ENCODE results near the gene WBP2. TPM values are rescaled to one million over a fixed set of nuclear protein-coding genes. Genes with fewer than 3 reads are reported as not detected.
A peak's percentile ranks its signal among the peaks of the same experiment; 100 is the strongest.
"Not testable (repeated sequence)": the region's sequence is repeated elsewhere in the genome, so short reads cannot be mapped to it uniquely, and the experiment has no call there.

WBP2 gene
- total RNA-seq, 1 donor from 2014 or later = 37.5 TPM

DNA sequence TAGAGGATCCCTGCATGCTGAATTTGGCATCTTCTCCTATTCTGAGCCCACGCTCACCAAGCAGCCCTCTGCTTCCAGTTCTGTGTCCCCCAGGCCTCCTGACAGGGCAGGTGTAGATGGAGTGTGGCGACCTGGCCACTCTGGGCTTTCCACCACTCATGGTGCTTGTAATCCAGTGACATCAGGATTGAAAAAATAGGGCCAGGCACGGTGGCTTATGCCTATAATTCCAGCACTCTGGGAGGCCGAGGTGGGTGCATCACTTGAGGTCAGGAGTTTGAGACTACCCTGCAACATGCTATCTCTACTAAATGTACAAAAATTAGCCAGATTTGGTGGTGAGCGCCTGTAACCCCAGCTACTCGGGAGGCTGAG lies 41.1 kb downstream of the WBP2 start:
- DNase-seq (ENCODE audit: low read depth) = no peak

DNA sequence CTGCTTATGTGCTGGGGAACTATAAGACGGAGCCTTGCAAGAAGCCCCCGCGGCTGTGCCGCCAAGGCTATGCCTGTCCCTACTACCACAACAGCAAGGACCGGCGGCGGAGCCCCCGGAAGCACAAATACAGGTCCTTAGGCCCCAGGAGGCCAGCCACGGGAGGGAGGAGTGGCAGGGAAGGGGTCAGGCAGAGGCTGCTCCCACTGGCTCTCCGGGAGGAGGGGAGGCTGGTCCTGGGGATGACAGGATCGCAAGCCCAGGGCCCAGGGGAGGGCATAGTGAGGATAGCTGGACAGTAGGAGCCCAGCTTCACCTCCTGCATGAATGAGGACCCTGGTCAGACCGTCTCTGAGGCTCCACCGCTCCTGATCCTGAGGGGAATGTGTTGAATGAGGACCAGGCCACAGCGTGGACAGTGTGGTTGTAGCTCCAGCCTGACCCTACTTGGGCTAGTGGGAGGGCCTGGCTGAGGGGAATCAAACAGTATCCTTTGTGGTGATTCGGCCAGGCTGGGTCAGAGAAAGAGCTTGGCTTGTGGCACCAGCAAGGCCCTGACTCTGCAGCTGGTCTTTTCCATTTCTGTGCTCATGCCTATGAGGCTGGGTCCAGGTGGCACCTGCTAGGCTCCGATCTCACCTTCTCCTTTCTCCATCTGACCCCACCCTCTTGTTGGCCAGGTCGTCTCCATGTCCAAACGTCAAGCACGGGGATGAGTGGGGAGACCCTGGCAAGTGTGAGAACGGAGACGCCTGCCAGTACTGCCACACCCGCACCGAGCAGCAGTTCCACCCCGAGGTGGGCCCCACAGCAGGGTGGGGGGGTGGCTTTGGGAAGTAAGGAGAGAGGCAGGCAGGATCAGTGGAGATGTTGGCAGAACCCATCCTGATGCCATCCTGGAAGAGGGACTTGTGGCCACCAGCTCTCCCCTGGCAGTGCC lies 41.8 kb downstream of the WBP2 start:
- no peak for DNase-seq (ENCODE audit: low read depth)

DNA sequence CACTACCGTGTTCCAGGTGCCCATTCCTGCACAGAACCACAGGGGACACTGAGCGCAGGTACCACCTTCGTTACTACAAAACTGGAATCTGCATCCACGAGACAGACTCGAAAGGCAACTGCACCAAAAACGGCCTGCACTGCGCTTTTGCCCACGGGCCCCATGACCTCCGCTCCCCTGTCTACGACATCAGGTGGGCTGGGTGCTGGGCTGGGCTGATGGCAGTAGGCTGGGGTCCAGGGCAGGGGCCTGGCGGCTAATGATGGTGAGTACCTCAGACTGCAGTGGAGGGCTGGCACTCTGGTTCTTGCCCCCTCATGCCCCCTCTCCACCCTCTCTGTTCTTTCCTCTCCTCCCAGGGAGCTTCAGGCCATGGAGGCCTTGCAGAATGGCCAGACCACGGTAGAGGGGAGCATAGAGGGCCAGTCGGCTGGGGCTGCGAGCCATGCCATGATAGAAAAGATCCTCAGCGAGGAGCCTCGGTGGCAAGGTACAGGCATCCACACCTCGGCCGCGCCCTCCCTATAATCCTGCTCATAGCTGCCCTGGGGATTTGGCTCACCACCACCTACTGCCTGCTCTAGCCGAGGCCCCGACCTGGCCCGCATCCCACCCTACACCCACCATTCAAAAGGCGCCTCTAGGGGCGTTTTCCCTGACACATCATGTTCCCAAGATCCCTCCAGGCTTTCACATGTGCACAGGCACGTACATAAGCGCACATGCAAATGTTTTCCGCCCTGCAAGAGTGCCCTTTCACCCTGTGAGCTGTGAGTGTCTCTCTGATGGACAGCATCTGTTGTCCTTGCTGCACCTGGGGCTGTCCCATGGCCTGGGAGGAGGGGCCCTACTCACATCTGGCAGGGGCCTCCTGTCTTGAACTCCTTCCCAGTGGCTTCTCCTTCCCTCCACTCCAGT lies 42.8 kb downstream of the WBP2 start:
- DNase-seq (ENCODE audit: low read depth) = no peak

DNA sequence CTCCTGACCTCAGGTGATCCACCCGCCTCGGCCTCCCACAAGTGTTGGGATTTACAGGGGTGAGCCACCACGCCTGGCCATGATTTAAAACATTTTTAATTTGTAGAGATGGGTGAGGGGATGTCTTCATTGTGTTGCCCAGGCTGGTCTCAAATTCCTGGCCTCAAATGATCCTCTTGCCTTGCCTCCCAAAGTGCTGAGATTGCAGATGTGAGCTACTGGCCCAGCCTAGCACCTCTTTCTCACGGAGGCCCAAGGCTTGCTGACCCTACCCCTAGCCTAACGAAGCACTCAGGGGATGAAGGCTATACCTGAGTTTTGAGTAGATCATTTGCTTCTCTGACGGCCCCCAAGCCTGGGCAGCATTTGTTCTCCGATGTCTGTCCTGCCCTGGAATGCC lies 44.0 kb downstream of the WBP2 start:
- DNase-seq (ENCODE audit: low read depth) = no peak

DNA sequence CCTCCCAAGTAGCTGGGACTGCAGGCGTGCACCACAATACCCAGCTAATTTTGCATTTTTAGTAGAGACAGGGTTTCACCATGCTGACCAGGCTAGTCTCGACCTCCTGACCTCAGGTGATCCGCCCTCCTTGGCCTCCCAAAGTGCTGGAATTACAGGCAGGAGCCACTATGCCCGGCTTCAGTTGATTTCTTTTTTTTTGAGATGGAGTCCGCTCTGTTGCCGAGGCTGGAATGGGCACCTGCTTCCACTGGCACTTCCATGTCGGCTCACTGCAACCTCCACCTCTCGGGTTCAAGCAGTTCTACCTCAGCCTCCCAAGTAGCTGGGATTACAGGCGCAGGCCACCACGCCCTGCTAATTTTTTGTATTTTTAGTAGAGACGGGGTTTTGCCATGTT lies 44.4 kb downstream of the WBP2 start:
- DNase-seq (ENCODE audit: low read depth) = not testable (repeated sequence)

DNA sequence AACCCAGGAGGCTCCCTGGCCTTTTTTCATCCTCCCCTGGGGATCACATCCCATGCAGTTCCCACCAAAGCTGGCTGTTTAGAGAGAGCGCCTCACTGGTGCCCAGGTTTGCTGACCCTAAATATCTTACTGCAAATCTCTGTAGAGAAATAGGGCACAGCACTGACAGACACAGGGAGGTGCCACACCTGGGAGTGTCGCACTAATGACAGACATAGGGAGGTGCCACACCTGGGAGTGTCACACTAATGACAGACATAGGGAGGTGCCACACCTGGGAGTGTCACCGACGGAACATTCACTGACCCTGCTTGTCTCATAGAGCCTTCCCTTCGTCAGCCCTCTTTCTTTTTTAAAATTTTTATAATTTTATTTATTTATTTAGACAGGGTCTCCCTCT lies 44.9 kb downstream of the WBP2 start:
- DNase-seq (ENCODE audit: low read depth) = no peak

DNA sequence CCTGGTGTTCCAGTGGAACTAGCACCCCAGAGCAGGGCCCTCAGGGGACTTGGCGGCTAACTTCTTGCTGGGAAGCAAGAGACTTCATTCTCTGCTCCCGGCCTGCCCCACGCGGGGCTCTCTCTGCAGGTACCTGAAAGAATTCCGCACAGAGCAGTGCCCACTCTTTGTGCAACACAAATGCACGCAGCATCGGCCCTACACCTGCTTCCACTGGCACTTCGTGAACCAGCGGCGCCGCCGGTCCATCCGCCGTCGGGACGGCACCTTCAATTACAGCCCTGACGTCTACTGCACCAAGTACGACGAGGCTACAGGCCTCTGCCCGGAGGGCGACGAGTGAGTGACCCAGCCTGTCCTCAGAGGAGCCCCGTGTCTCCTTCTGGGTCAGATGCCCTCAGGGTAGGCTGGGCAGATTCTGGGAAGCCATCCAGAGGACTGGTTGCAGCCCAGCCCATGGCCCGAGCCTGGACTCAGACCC lies 45.5 kb downstream of the WBP2 start:
- no peak for DNase-seq (ENCODE audit: low read depth)

DNA sequence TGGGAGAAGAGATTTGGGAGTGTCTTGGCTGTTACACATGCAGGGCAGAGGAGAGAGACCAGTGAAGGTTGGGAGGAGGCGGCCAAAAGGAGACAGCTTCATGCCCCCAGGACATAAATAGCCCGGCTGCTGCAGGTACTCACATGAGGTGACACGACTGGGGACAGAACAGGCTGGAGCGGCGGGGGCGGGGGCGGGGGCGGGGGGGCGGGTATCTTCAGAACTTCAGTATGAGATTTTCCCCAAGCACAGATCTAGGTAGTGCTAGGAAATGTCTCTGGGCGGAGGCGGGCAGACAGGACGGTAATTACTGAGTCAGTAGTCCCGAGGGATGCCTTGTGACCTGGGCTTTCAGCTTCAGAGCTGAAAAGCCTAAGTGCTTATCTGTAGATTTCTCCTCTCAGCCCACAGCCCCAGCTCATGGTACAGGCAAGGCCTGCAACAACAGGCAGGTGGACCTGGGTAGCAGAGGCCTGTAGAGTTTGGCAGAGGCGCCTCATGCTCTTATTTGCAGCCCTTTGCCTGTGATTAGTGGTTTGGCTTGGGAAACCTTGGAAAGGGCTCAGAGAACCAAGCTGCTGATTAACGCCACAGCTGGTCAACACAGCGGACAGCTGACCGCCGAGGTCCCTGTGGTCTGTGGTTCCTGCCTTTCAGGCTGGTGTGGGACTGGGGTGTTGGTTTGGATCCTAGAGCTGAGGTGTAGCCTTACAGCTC lies 46.1 kb downstream of the WBP2 start:
- DNase-seq (ENCODE audit: low read depth) = peak; percentile 44

DNA sequence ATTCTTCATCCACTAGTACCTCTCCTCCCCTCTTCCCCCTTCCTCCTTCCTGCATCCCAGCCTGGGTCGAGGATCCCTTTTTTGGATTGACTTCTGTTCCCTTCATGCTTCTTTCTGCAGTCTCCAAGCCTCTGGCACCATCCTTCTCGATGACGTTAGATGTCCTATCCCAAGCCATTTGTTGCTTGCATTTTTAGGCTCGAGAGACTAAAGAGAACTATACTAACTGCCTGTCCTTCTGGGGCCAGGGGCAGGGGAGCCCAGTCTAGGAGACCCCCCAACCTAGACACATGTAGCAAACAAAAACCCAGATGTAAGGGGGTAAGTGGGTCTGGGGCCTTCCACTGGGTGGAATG lies 46.6 kb downstream of the WBP2 start:
- no peak for DNase-seq (ENCODE audit: low read depth)

DNA sequence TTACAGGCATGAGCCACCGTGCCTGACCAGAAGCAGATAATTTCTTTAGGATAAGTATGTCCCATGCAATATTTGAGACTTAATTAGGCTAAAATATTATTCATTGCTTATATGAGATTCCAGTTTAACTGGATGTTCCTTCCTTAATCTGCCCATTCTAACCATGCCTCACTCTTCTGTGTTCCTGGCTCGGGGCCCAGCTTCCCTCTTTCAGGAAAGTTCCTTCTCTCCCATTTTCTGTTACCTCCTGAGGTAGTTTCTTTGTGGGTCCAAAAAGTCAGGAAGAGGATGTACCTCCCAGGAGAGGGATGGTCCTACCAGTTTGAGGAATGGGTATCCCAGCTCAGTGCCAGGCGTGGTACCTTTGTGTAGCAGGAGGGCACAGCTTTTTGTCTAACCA lies 47.3 kb downstream of the WBP2 start:
- DNase-seq (ENCODE audit: low read depth) = no peak

DNA sequence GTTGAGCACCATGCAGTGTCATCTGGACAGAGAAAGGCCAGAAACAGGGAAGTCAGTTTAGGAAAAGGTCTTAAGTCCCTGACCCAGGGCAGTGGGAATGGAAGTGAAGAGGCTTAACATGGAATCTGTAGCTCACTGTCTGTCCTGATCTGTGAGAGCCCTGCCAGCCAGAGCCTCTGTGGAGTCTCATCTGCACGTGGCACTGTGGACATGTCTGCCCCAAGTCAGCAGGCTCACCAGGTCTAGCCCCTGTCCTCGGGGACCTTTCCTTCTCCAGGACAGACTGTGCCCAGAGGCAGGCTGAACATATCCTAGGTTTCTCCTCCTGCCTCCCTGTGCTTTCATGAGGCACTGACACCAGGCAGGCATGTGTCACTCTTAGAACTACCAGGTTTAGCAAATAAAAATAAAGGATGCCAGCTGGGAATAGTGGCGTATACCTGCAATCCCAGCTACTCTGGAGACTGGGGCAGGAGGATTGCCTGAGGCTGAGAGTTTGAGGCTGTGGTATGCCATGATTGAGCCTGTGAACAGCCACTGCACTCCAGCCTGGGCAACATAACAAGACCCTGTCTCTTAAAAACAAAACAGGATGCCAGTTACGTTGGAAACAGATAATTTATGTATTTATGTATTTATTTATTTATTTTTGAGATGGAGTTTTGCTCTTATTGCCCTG lies 48.2 kb downstream of the WBP2 start:
- no peak for DNase-seq (ENCODE audit: low read depth)

DNA sequence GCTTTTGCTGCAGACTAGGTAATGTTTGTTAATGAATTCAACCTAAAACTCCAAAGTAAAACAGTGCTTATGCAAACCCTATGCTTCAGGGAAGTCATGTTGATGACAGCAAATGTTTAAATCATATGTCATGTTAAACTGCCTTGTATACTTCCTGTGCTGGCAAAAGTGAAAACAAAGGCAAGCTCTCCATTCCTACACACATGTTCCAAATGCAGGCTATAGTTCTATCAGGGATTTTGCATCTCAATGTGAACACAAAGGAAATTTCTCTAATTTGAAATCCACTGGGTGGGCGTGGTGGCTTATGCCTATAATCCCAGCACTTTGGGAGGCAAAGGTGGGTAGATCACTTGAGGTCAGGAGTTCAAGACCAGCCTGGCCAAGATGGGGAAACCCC lies 51.3 kb downstream of the WBP2 start:
- DNase-seq (ENCODE audit: low read depth) = no peak

DNA sequence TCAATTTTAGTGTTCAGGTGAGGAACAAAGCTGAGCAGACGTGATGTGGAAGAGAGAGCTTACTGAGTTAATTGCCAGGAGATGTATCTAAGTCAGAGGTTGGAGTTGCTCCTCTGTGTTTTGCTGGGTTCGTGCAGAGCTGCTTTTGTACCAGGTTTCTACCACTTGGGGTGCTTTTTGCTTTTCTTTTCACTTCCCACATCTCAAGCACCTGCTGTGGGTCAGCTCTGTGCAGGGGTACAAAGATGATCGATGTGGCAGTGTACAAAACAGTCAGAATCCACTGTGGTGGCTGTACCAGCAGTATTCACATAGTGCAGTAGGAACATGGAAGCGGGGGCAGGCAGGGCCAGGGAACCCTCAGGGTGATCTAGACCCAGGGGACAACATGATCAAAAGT lies 55.7 kb downstream of the WBP2 start:
- DNase-seq (ENCODE audit: low read depth) = no peak

DNA sequence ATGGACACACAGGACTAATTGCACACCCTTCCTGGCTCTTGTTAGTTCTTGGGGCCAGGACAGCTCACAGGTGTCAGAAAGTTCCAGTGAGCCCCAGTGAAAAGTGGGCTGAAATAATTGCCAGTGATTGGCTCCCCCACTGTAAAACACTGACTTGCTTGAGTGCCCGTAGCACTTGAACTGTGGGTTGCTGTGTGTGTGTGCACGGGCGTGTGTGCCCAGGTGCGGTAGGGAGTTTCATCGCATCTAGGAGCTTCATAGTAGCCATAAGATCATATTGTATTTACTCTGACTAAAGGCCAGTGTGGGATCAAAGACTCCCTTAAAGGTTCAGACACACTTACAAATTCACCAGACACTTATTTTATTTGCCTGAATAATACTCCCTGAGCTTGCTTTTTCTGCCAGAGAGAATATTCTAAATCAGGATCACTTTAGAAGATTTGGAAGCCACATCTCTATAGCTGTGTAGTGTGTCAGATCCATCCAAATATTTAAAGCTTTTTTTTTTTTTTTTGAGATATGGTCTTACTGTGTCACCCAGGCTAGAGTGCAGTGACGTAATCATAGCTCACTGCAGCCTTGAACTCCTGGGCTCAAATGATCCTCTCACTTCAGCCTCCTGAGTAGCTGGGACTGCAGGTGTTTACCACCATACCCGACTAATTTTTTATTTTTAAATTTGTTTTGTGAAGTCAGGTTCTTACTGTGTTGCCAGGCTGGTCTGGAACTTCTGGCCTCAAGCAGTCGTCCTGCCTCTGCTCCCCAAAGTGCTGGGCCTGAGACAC lies 59.1 kb downstream of the WBP2 start:
- no peak for DNase-seq (ENCODE audit: low read depth)

Other genes with a start within 250 kb of the WBP2 start
- gene SMIM5, start 221.9 kb downstream of the WBP2 start, total RNA-seq = 0.20 and 1.6 TPM in 2 replicates
- gene RECQL5, start 188.2 kb downstream of the WBP2 start, total RNA-seq = 11.1 and 21.3 TPM in 2 replicates
- gene SAP30BP, start 188.0 kb downstream of the WBP2 start, total RNA-seq = 55.6 and 104 TPM in 2 replicates
- gene ITGB4, start 133.9 kb downstream of the WBP2 start, total RNA-seq = 76.9 and 82.5 TPM in 2 replicates
- 16.6 and 51.2 TPM in 2 replicates for gene GALK1, start 90.1 kb downstream of the WBP2 start, total RNA-seq
- 6.6 and 17.2 TPM in 2 replicates for gene UNK, start 70.5 kb downstream of the WBP2 start, total RNA-seq
- gene UNC13D, start 10.9 kb downstream of the WBP2 start, total RNA-seq = 0.70 and 0.87 TPM in 2 replicates
- gene TRIM47, start 23.2 kb upstream of the WBP2 start, total RNA-seq = 36.9 and 39.9 TPM in 2 replicates
- 14.7 and 16.5 TPM in 2 replicates for gene TRIM65, start 41.6 kb upstream of the WBP2 start, total RNA-seq
- 32.1 and 33.9 TPM in 2 replicates for gene MRPL38, start 49.5 kb upstream of the WBP2 start, total RNA-seq
- gene FBF1, start 85.7 kb upstream of the WBP2 start, total RNA-seq = 3.6 and 10.9 TPM in 2 replicates
- gene ACOX1, start 123.8 kb upstream of the WBP2 start, total RNA-seq = 96.4 and 104 TPM in 2 replicates
- 15.5 and 17.2 TPM in 2 replicates for gene TEN1, start 123.9 kb upstream of the WBP2 start, total RNA-seq
- 0.87 and 3.0 TPM in 2 replicates for gene CDK3, start 145.5 kb upstream of the WBP2 start, total RNA-seq
- gene EVPL, start 172.0 kb upstream of the WBP2 start, total RNA-seq = 14.1 and 14.4 TPM in 2 replicates
- gene SRP68, start 217.2 kb upstream of the WBP2 start, total RNA-seq = 21.9 and 85.4 TPM in 2 replicates
- 0.10 TPM in 1 of 2 replicates, not detected in the other for gene GALR2, start 219.4 kb upstream of the WBP2 start, total RNA-seq
- gene ZACN, start 223.8 kb upstream of the WBP2 start, total RNA-seq = not detected in 2 replicates
- gene EXOC7, start 248.5 kb upstream of the WBP2 start, total RNA-seq = 74.1 and 116 TPM in 2 replicates